GM19395 (cell line): ENCODE results near the gene GJC2.
"Not testable (repeated sequence)": the region's sequence is repeated elsewhere in the genome, so short reads cannot be mapped to it uniquely, and the experiment has no call there.

Experiments
- ATAC-seq: cut with Tn5 transposase; IDR thresholded peaks from one replicate; pipeline ENCODE4 v1.9.1; 2021; ENCODE audit warnings: mild to moderate bottlenecking, moderate library complexity; ENCODE audit not compliant: unreplicated experiment

GJC2 gene

DNA sequence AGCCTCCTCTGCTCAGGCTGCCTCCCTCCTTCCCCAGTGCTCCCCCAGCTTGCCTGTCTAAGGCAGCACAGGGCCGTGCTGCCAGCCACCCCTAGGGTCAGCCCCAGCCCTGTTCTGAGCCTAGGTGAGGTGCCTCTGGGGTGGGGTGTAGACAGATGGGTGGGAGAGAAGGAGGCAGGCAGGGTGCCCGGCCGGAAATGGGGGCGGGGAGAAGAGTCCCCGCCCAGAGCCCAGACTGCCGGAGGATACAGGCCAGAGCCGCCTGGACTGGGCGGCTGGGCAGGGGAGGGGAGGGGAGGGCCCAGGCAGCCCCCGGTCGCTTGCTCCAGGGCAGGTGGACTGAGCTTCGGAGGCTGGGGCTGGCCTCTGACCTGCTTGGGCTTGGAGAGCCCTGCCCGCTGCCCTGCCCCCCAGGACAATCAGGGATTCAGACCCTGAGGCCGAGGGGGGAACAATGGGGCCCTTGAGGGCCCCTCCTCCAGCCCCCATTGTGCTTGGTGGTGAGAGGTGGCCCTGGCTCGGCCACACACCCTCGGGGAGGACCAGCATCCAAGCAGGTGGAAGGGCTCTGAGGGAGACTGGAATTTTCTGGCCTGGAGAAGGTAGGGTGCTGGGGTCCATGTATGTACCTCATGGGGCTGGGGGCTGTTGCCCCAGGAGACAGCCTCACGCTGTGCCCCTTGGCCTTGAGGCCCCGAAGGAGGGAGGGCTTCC, at the start of gene GJC2:
GJC2 (plus strand) TSS at position 525 of the 714 bp plus-strand sequence. CDS start 7,829 bp downstream, outside the sequence.
- ATAC-seq, result no peak

- no peak for ATAC-seq
Observed at GRCh38 chr1:228100822-228101613, 48.7 kb upstream of the GJC2 start.

DNA sequence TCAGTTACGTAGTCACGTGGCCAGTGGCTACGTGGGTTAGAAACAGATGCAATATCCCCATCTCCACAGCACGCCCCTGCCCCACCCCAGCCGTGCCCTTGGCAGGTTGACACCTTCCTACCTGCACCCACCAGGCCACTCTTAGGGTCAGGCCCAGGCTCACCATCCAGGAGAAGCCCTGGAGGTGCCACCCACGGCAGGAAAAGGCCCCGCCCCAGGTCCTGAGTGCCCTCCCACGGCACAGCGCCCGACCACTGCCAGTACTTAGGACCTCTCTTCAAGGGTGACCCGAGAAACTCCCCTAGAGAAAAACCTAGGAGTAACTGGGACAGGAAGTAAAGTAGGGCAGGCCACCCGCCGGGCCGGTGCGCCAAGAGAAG, 48.1 kb upstream of the GJC2 start:
- ATAC-seq, result no peak

GRCh38 chr1:228101994-228102790, 47.5 kb upstream of the GJC2 start:
- peak; percentile 36 for ATAC-seq

GRCh38 chr1:228102791-228103620, 46.7 kb upstream of the GJC2 start, which contains the start of gene C1orf35:
Gene C1orf35, minus strand, starts transcription at chr1:228103325. Its CDS starts 98 bp downstream, at chr1:228103227.
- peak; percentile 74 for ATAC-seq

DNA sequence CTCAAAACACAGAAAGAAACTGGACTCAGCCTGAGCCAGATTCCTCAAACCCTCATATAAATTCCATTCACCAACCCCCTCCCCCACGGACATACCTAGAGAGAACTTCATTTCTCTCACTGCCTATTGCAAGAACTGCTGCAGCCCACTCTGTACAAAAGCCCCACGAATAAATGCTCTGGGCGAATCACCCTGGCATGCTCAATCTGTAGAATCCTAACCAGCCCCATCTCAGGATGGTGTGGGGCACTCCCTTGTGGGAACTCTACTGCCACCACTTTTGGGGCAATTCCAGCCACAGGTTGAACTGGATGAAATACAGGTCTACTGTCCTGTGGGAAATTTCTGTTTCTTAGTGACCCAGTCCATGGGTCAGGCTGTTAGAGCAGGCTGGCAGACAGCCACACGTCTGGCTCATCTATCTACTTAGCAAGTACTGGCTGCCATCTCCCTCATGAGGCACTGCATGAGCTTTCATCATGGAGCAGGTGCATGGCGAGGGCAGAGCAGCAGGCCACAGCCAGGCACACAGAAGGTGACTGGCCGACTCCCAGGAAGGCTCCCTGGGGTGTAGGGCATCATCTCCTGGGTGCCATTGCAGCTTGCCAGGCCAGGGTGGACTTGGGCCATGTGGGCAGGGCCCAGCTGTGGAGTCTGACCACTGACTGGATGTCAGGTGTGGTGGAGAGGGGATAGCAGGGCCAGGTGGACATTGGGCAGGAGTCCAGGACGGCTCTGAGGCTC, 45.0 kb upstream of the GJC2 start:
- ATAC-seq, result no peak

- no peak for ATAC-seq
Observed at GRCh38 chr1:228105270-228105995, 44.3 kb upstream of the GJC2 start.

- no peak for ATAC-seq
Observed at GRCh38 chr1:228105996-228106799, 43.5 kb upstream of the GJC2 start.

GRCh38 chr1:228106800-228107054, 43.0 kb upstream of the GJC2 start:
- ATAC-seq, result no peak

DNA sequence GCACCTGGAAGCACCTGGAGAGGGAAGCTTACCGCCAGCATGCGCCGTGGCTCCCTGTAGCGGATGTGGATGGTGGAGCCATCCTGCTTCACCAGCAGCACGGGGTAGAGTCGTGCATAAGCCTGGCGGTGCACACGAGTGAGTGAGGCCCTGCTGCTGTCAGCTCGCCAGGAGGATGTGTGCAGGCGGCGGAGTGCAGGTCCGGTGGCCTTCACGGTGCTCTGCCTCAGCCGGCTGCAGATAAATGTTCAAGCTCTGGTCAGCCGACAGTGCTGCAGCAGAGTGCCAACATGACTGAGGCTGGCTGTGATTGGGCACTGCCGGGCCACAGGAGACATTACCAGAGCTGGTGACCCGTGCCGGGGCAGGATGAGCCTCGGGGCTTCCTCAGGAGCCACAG, 42.1 kb upstream of the GJC2 start:
- ATAC-seq, result no peak

DNA sequence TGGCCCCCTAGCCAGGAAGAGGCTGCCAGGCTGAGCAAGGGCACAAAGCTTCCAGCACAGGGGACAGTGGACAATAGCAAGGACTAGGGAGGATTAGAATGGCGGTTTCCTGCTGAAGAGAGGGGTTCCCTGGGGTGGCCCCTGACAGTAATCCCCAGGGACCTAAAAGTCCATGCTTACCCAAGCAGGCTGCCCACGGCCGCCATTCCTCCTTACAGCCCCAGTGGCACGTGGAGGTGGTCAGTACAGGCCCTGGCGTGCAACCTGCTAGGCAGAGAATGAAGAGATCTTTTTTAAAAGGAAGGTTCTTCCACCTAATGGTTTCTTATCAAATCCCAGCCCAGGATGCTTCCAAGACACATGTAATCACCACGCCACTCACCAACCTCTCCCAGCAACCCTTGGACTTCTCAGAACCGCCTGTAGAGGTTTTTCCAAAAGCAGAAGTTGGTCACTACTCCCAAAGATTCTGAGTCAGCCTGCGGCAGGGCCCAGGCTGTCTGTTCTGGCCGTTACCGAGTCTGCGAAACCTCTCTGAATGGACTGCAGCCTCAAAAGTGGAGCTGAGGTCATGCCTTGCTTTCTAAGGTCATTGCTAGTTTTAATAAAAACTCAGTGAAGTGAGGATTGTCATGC, 41.6 kb upstream of the GJC2 start:
- no peak for ATAC-seq

DNA sequence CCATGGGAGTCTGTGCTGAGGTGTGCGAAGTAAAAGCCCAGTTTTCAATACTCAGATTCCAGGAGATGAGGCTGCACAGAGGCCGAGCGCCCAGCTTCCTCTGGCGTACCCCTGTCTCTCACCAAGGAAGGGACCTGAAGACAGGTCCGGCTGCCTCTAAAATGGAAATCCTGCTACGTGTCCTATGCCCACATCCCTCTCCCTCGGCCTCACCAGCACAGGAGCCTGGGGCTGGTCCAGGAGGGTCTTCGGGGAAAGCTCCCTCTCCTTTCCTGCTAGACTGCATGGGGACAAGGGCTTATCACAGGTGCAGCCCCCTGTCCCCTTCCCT, 41.0 kb upstream of the GJC2 start:
- ATAC-seq, result peak; percentile 10

GRCh38 chr1:228109073-228109961, 40.4 kb upstream of the GJC2 start, which contains the start of gene MRPL55:
Gene MRPL55, minus strand, starts transcription at chr1:228109299. Its CDS starts 1,039 bp downstream, at chr1:228108260.
- peak; percentile 90 for ATAC-seq

DNA sequence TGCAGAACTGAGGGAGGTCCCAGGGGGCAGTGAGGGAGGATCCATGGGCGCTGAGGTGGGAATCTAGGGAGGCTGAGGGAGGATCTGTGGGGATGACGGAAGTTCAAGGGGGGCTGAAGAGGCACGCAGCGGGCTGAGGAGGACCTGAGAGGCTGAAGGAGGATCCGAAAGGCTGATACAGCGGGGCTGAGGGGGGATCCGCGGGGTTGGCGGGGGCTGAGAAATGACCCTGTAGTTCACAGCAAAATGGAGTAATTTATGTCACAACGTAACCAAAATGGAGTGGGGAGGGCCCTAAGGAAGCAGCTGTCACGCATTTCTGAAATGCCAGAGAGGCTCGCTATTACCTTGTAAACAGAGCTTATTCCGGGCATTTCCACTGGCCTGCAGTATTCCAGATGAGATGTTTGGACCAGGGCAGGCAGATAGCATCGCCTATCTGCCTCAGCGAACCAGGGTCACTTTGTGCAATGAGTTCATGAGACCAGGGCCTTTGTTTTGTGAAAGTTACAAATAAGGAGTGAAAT, 39.7 kb upstream of the GJC2 start:
- ATAC-seq, result peak; percentile 4

DNA sequence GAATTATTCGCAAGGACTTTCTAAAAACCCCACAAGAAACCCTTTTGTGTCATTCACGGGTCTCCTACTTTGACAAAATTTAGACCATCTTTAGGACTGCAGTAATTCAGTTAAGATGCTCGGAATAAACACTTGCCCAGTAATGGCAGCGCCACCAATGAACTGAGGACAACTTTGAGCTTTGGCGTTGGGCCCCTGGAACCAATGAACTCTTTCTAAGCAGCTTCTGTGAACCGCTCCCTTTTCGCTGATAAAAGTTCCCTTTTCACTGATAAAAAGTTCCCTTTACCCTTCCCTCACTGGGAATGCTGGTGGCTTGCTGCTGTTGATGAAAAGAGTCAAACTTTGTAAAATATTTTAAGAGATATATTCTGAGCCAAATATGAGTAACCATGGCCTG, 39.2 kb upstream of the GJC2 start:
- no peak for ATAC-seq

DNA sequence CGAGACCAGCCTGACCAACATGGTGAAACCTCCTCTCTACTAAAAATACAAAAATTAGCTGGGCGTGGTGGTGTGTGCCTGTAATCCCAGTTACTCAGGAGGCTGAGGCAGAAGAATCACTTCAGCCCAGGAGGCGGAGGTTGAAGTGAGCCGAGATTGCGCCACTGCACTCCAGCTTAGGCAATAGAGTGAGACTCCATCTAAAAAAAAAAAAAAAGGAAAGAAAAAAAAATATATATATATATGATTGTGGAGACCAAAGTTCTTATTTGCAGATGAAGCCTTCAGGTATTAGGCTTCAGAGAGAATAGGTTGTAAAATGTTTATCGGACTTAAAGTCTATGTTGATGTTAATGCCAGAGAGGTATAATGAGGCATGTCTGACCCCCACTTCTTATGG, 38.4 kb upstream of the GJC2 start:
- ATAC-seq, result not testable (repeated sequence)

GRCh38 chr1:228112167-228112566, 37.6 kb upstream of the GJC2 start:
- no peak for ATAC-seq
